Measurements from ENCODE around the gene CCDC177.

DNA sequence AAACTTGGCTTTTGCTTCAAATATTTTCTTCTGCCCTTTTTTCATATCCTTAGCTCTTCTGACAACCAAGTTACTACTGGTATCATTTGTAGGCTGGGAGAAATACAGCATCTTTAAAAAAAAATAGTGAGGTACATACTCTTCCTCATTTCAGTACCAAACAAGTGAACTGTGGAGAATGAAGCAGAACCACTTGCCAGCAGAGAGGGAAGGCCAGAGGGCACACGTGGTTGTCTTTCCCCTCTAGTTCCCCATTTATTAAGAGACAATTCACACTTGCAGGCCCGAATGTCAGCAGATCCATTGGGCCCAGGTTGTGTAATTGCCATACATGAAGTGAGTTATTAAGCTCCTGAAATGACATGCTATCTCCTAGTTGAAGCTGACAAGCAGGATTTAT, 39.9 kb upstream of the CCDC177 start:
- TF ChIP-seq, protein P1, sequence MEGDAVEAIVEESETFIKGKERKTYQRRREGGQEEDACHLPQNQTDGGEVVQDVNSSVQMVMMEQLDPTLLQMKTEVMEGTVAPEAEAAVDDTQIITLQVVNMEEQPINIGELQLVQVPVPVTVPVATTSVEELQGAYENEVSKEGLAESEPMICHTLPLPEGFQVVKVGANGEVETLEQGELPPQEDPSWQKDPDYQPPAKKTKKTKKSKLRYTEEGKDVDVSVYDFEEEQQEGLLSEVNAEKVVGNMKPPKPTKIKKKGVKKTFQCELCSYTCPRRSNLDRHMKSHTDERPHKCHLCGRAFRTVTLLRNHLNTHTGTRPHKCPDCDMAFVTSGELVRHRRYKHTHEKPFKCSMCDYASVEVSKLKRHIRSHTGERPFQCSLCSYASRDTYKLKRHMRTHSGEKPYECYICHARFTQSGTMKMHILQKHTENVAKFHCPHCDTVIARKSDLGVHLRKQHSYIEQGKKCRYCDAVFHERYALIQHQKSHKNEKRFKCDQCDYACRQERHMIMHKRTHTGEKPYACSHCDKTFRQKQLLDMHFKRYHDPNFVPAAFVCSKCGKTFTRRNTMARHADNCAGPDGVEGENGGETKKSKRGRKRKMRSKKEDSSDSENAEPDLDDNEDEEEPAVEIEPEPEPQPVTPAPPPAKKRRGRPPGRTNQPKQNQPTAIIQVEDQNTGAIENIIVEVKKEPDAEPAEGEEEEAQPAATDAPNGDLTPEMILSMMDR (conservative IDR thresholded peaks at IDR 0.05; ENCODE audit: low read length), result no peak
- no peak for TF ChIP-seq EZH2phosphoT487 (IDR thresholded peaks at IDR 0.05; ENCODE audit: borderline replicate concordance, low read depth, low read length)
